ENCODE results near the gene TEX14. TPM values are rescaled to one million over a fixed set of nuclear protein-coding genes. Genes with fewer than 3 reads are reported as not detected.

Gene TEX14
- total and polyA plus RNA-seq, 10 of the 15 experiments (the other 5 are each of a cell fraction or from before 2014, with no cell fraction given), result 0.15 to 1.3 (median 0.66) TPM

- no peak for TF ChIP-seq CUX1 (IDR thresholded peaks at IDR 0.05; ENCODE audit: insufficient replicate concordance, low read depth, low read length)
- TF ChIP-seq TBL1XR1 (IDR thresholded peaks at IDR 0.05; ENCODE audit: low read depth, low read length), result no peak
- 0 out of 2 replicates have a peak, but pooled peaks have one; percentile 33 for TF ChIP-seq CBFB (IDR thresholded peaks at IDR 0.05; ENCODE audit: low read depth)
- TF ChIP-seq CREM (IDR thresholded peaks at IDR 0.05; ENCODE audit: low read depth), result peak; percentile 58
- TF ChIP-seq RUNX3 (IDR thresholded peaks at IDR 0.05; ENCODE audit: low read length), result peak; percentile 38; the same call in 1 of the 2 replicates
- no peak for TF ChIP-seq ZZZ3 (IDR thresholded peaks at IDR 0.05; ENCODE audit: control insufficient read depth, insufficient read length, low read depth)
- TF ChIP-seq NFXL1 (IDR thresholded peaks at IDR 0.05; ENCODE audit: borderline replicate concordance), result no peak
- TF ChIP-seq SIN3A (IDR thresholded peaks at IDR 0.05; ENCODE audit: low read depth, low read length), result no peak
- no peak for TF ChIP-seq SKIL (IDR thresholded peaks at IDR 0.05; ENCODE audit: low read depth, poor library complexity, severe bottlenecking)
- 0 out of 3 replicates have a peak, but pooled peaks have one; percentile 25 for TF ChIP-seq POU2F2 (IDR thresholded peaks at IDR 0.05; ENCODE audit: borderline replicate concordance, low read depth, low read length)
- no peak for TF ChIP-seq ZNF24 (IDR thresholded peaks at IDR 0.05)
- peak; percentile 51; the same call in 1 of the 2 replicates for TF ChIP-seq CREB1 (IDR thresholded peaks at IDR 0.05; ENCODE audit: low read depth)
- TF ChIP-seq ETV6 (conservative IDR thresholded peaks at IDR 0.05 in 1 of 2, IDR thresholded peaks at IDR 0.05 in 1 of 2; ENCODE audit: borderline replicate concordance in 1 of 2, low read depth in 1 of 2), result peak in 1 of 2 experiments; percentile 39; a peak in 1 of 4 replicates
- TF ChIP-seq ATF7 (IDR thresholded peaks at IDR 0.05; ENCODE audit: low read depth), result peak; percentile 43; the same call in 1 of the 2 replicates
These were observed 74.3 kb downstream of the TEX14 start (continued) for GRCh38 chr17:58617563-58617962.

All from GM12878 (cell line).